D721Med (cell line): ENCODE data around the gene FGFR3.

Experiments
- DNase-seq: peaks from one replicate; pipeline ENCODE4 v3.0.0; 2011; ENCODE audit warnings: low spot score; ENCODE audit not compliant: insufficient read length
- FAIRE-seq: peaks from 2 replicates; lab custom pipeline; 2011; peaks lifted over from hg19 to GRCh38; lab: Jason Lieb, UNC
- CTCF ChIP-seq: IDR thresholded peaks from 2 replicates; pipeline ENCODE4 v1.5.1; 2012; ENCODE audit warnings: mild to moderate bottlenecking, control low read depth; ENCODE audit not compliant: insufficient read depth; ENCODE audit errors: missing control alignments

FGFR3 gene

DNA sequence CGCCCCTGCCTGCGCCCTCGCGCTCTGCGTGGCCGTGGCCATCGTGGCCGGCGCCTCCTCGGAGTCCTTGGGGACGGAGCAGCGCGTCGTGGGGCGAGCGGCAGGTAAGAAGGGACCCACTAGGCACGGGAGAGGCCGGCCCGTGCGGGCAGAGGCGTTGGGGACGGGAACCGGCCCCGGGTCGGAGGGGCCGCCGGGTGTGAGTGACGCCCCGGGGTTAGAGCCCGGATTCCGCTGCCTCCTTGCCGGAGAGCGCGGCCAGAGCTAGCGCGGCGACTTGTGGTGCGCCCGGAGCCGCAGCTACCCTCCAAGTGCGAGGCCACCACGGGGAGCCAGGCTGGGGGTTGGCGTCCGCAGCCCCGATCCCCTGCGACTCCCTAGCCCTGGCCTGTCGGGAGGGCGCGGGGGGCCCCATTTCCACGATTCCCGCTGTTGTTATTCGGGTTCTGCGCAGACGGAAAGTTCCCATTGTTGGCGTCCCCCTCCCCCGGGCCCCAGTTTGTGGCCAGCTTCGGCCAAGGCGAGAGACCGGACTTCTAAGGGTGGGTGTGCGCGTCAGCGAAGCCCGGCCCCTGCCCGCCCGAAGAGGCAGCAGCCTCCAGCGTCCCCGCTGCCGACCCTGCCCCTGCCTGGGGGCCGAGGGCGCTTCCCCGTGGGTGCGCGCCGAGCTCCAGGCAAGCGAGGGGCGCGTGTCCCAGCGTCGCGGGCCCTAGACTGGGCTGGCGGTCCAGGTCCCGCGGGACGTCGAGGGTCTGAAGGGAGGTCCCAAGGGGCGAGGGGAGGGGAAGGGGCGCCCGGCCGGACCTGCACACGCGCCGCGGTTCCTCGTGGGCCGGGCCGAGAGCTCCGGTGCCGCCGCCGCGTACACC lies 1.1 kb downstream of the FGFR3 start:
- TF ChIP-seq CTCF: no peak
- DNase-seq (no peak), FAIRE-seq (no peak)

- TF ChIP-seq CTCF: no peak
- no peak for FAIRE-seq
- no peak for DNase-seq
These were observed 1.8 kb downstream of the FGFR3 start for GRCh38 chr4:1794809-1795298.

DNA sequence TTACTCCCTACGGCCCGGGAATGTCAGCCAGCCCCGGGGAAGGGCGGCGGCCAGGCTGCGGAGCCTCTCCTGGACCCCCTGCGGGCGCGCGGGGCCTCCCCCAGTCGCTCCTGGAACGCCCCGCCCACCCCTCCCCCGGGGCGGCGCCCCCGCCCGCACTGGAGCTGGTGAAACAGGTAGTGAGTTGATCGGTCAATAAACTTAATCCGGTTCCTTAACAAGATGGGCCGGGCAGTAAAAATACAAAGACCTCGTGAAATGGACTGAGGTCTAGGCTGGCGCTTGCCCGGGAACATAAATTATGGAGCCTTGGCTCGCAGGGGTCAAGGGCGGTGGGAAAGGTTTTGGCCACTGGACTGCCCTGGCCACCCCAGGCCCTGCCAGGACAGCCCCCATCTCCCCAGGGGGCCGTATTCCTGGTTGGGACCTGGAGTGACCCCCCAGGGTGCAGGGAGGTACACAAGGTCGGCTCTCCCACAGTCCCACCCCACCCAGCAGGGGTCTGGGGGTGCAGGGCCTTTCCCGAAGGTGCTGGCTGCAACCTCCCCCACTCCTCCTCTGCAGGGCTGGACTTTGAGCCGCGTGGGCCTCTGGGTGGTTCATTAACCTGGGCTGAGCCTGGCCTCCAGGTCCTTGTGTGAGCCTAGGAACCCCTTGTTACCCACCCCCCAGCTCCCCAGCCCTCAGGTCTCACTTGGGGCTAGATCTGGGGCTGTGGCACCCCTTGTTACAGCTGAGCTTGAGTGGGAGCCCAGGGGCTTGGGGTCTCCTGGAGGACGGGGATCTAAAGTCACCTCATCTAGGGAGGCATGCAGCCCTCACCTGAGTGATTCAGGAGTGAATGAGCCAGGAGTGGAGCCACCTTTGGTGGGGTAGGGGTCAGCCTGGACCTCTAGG lies 2.5 kb downstream of the FGFR3 start:
- FAIRE-seq (no peak), DNase-seq (no peak)
- no peak for TF ChIP-seq CTCF

GRCh38 chr4:1796486-1797204 lies 3.6 kb downstream of the FGFR3 start:
- no peak for FAIRE-seq
- no peak for DNase-seq
- no peak for TF ChIP-seq CTCF

- no peak for DNase-seq
- no peak for TF ChIP-seq CTCF
- no peak for FAIRE-seq
These were observed 4.3 kb downstream of the FGFR3 start for GRCh38 chr4:1797298-1797860.

- DNase-seq (no peak), FAIRE-seq (no peak)
- no peak for TF ChIP-seq CTCF
These were observed 4.9 kb downstream of the FGFR3 start for GRCh38 chr4:1797861-1798579.
